SK-N-SH treated with all-trans-retinoic acid at 6 μM for 48 hours (cell line): ENCODE results near the gene CHST2.
A peak's percentile ranks its signal among the peaks of the same experiment; 100 is the strongest.

Experiments used
- ATAC-seq: fragments of 200-7000 bp; cut with Tn5 transposase; 3 replicates; pipeline ENCODE4 v1.9.1; 2020; ENCODE audit warnings: mild to moderate bottlenecking, moderate library complexity
- ARNTL ChIP-seq: fragments of 450-650 bp; formaldehyde crosslinking; IDR thresholded peaks from 2 replicates; pipeline ENCODE4 v1.5.0; 2020; ENCODE audit warnings: low read depth, mild to moderate bottlenecking, moderate library complexity, borderline replicate concordance
- BACH2 ChIP-seq: fragments of 250-450 bp; sonication (Bioruptor Pico); IDR thresholded peaks from 2 replicates; pipeline ENCODE4 v1.9.0; 2021; ENCODE audit warnings: mild to moderate bottlenecking, borderline replicate concordance
- CREB5 ChIP-seq: fragments of 250-450 bp; sonication (Bioruptor Pico); IDR thresholded peaks from 2 replicates; pipeline ENCODE4 v1.5.1; 2020; ENCODE audit warnings: low read depth, mild to moderate bottlenecking, moderate library complexity
- CSDC2 ChIP-seq: fragments of 250-450 bp; sonication (Bioruptor Pico); IDR thresholded peaks from 2 replicates; pipeline ENCODE4 v1.5.0; 2020; ENCODE audit warnings: mild to moderate bottlenecking, moderate library complexity
- ESRRG ChIP-seq: fragments of 250-450 bp; sonication (Bioruptor Pico); IDR thresholded peaks from 2 replicates; pipeline ENCODE4 v1.6.1; 2021; ENCODE audit warnings: mild to moderate bottlenecking
- ISL1 ChIP-seq: fragments of 250-450 bp; sonication (Bioruptor Pico); IDR thresholded peaks from 2 replicates; pipeline ENCODE4 v2.1.2; 2022; ENCODE audit warnings: mild to moderate bottlenecking, moderate library complexity
- OSR1 ChIP-seq: fragments of 250-450 bp; sonication (Bioruptor Pico); IDR thresholded peaks from 2 replicates; pipeline ENCODE4 v1.8.0; 2022; ENCODE audit warnings: moderate library complexity, mild to moderate bottlenecking, inconsistent platforms
- PATZ1 ChIP-seq: fragments of 250-450 bp; sonication (Bioruptor Pico); IDR thresholded peaks from 2 replicates; pipeline ENCODE4 v1.8.0; 2020; ENCODE audit warnings: mild to moderate bottlenecking, moderate library complexity, borderline replicate concordance
- POU6F1 ChIP-seq: fragments of 250-450 bp; sonication (Bioruptor Pico); IDR thresholded peaks from 2 replicates; pipeline ENCODE4 v1.8.0; 2021; ENCODE audit warnings: low read depth, mild to moderate bottlenecking, moderate library complexity, borderline replicate concordance
- RARB ChIP-seq: fragments of 250-450 bp; sonication (Bioruptor Pico); IDR thresholded peaks from 2 replicates; pipeline ENCODE4 v1.8.0; 2021; ENCODE audit warnings: mild to moderate bottlenecking, moderate library complexity
- SNAI2 ChIP-seq: fragments of 250-450 bp; sonication (Bioruptor Pico); IDR thresholded peaks from 2 replicates; pipeline ENCODE4 v1.5.0; 2020; ENCODE audit warnings: mild to moderate bottlenecking, moderate library complexity
- TCF4 ChIP-seq: fragments of 250-450 bp; sonication (Bioruptor Pico); IDR thresholded peaks from 2 replicates; pipeline ENCODE4 v1.8.0; 2021; ENCODE audit warnings: mild to moderate bottlenecking, moderate library complexity, borderline replicate concordance
- TOX ChIP-seq: fragments of 250-450 bp; sonication (Bioruptor Pico); IDR thresholded peaks from 2 replicates; pipeline ENCODE4 v1.8.0; 2021; ENCODE audit warnings: mild to moderate bottlenecking, moderate library complexity, borderline replicate concordance
- TSHZ2 ChIP-seq: fragments of 250-450 bp; sonication (Bioruptor Pico); IDR thresholded peaks from 2 replicates; pipeline ENCODE4 v1.5.0; 2020; ENCODE audit warnings: mild to moderate bottlenecking, moderate library complexity
- ZFP30 ChIP-seq: fragments of 450-650 bp; formaldehyde crosslinking; IDR thresholded peaks from 2 replicates; pipeline ENCODE4 v1.5.0; 2022; ENCODE audit warnings: mild to moderate bottlenecking, moderate library complexity
- ZNF565 ChIP-seq: fragments of 450-650 bp; formaldehyde crosslinking; conservative IDR thresholded peaks from 2 replicates; pipeline ENCODE4 v1.5.0; 2020; ENCODE audit warnings: low read depth, mild to moderate bottlenecking, moderate library complexity
- ZNF70 ChIP-seq: fragments of 450-650 bp; formaldehyde crosslinking; IDR thresholded peaks from 2 replicates; pipeline ENCODE4 v1.5.0; 2020; ENCODE audit warnings: mild to moderate bottlenecking, moderate library complexity
- ZNF8 ChIP-seq: fragments of 450-650 bp; formaldehyde crosslinking; IDR thresholded peaks from 2 replicates; pipeline ENCODE4 v1.5.0; 2020; ENCODE audit warnings: mild to moderate bottlenecking, moderate library complexity

CHST2 gene

GRCh38 chr3:143168855-143169192 is 49.3 kb downstream of the CHST2 start:
- TF ChIP-seq ZNF565 (CRISPR knock-in tag) (no peak), CSDC2 (no peak), POU6F1 (no peak), ARNTL (no peak), ZFP30 (CRISPR knock-in tag) (no peak), ISL1 (CRISPR knock-in tag) (no peak), ESRRG (no peak), RARB (no peak), ZNF8 (CRISPR knock-in tag) (no peak), CREB5 (no peak), ZNF70 (CRISPR knock-in tag) (no peak), BACH2 (CRISPR knock-in tag) (no peak), TCF4 (CRISPR knock-in tag) (no peak)
- no peak for ATAC-seq

- TF ChIP-seq TOX (CRISPR knock-in tag) (no peak), ESRRG (no peak), BACH2 (CRISPR knock-in tag) (no peak), TSHZ2 (CRISPR knock-in tag) (no peak), PATZ1 (CRISPR knock-in tag) (no peak), ZNF565 (CRISPR knock-in tag) (no peak)
- ATAC-seq = no peak
These were observed 50.5 kb downstream of the CHST2 start for GRCh38 chr3:143170074-143170473.

GRCh38 chr3:143170676-143171075 is 51.1 kb downstream of the CHST2 start:
- TF ChIP-seq TOX (CRISPR knock-in tag) (no peak), BACH2 (CRISPR knock-in tag) (no peak), OSR1 (no peak), ZNF8 (CRISPR knock-in tag) (no peak), ZNF70 (CRISPR knock-in tag) (no peak), ESRRG (no peak), ARNTL (no peak), POU6F1 (no peak), CREB5 (no peak), CSDC2 (no peak), PATZ1 (CRISPR knock-in tag) (no peak), SNAI2 (CRISPR knock-in tag) (no peak), ISL1 (CRISPR knock-in tag) (no peak)
- ATAC-seq = peak; percentile 42
